Smooth muscle cell (in vitro differentiated cells): Measurements from ENCODE around the gene AKAP13. TPM values are rescaled to one million over a fixed set of nuclear protein-coding genes. Genes with fewer than 3 reads are reported as not detected.
A peak's percentile ranks its signal among the peaks of the same experiment; 100 is the strongest.

Experiments
- DNase-seq: peaks from one replicate; lab custom pipeline; 2025; ENCODE audit not compliant: unreplicated experiment; lab: John Stamatoyannopoulos, UW
- H2AFZ ChIP-seq: fragments of 200-600 bp; sonication (generic); 2 replicates; pipeline ENCODE4 v1.6.0; 2016; ENCODE audit warnings: antibody characterized with exemption, low read depth, mild to moderate bottlenecking
- H3F3A ChIP-seq: fragments of 200-600 bp; sonication (generic); 2 replicates; pipeline ENCODE4 v1.6.0; 2017; ENCODE audit warnings: antibody characterized with exemption, low read depth
- H3K27ac ChIP-seq: fragments of 200-600 bp; sonication (generic); 2 replicates; pipeline ENCODE4 v1.5.1; 2016; ENCODE audit warnings: low read depth, mild to moderate bottlenecking
- H3K27me3 ChIP-seq: fragments of 200-600 bp; sonication (generic); 2 replicates; pipeline ENCODE4 v1.6.1; 2016; ENCODE audit warnings: low read depth, mild to moderate bottlenecking
- H3K36me3 ChIP-seq: fragments of 200-600 bp; sonication (generic); 2 replicates; pipeline ENCODE4 v1.5.1; 2016; ENCODE audit warnings: low read depth
- H3K4me1 ChIP-seq: fragments of 200-600 bp; sonication (generic); 2 replicates; pipeline ENCODE4 v1.5.1; 2016; ENCODE audit warnings: low read depth
- H3K4me2 ChIP-seq: fragments of 200-600 bp; sonication (generic); 2 replicates; pipeline ENCODE4 v1.6.0; 2016; ENCODE audit warnings: mild to moderate bottlenecking
- H3K4me3 ChIP-seq: fragments of 200-600 bp; sonication (generic); 2 replicates; pipeline ENCODE4 v1.5.1; 2016; ENCODE audit warnings: mild to moderate bottlenecking
- H3K79me2 ChIP-seq: fragments of 200-600 bp; sonication (generic); 2 replicates; pipeline ENCODE4 v1.6.0; 2016; ENCODE audit warnings: low read depth, mild to moderate bottlenecking
- H3K9ac ChIP-seq: fragments of 200-600 bp; sonication (generic); 2 replicates; pipeline ENCODE4 v1.6.0; 2016; ENCODE audit warnings: low read depth
- H3K9me3 ChIP-seq: fragments of 200-600 bp; sonication (generic); replicated peaks from 2 replicates; pipeline ENCODE4 v1.5.1; 2016; ENCODE audit warnings: low read depth
- H4K20me1 ChIP-seq: fragments of 200-600 bp; sonication (generic); 2 replicates; pipeline ENCODE4 v1.6.0; 2016; ENCODE audit warnings: low read depth
- WGBS: methylation state at CpG from one replicate; pipeline ENCODE4 v1.1.7; 2016; ENCODE audit warnings: low lambda C conversion rate; 5-methylcytosine and 5-hydroxymethylcytosine counted together
- polyA plus RNA-seq: library from polyadenylated mRNA; unstranded; fragments of >200 nt; fragmentation: Nextera tagmentation; extraction: Ambion mirVana; gene quantifications from 2 replicates; pipeline ENCODE4 v1.2.1, GENCODE V29; 2016
- total RNA-seq: library from RNA; depleted of rRNA; stranded (reverse); fragments of >200 nt; gene quantifications from 2 replicates; pipeline ENCODE4 v1.2.3, GENCODE V29; 2014
- TF ChIP-seq, protein P1 (sequence below): fragments of 200-600 bp; sonication (generic); IDR thresholded peaks from 2 replicates; pipeline ENCODE4 v1.5.1; 2017; ENCODE audit warnings: borderline replicate concordance, mild to moderate bottlenecking, antibody characterized with exemption; ENCODE audit not compliant: insufficient read depth, poor library complexity, severe bottlenecking

Gene AKAP13
- total and polyA plus RNA-seq, 2 experiments from 2014 or later = 43.3 to 63.5 TPM

DNA sequence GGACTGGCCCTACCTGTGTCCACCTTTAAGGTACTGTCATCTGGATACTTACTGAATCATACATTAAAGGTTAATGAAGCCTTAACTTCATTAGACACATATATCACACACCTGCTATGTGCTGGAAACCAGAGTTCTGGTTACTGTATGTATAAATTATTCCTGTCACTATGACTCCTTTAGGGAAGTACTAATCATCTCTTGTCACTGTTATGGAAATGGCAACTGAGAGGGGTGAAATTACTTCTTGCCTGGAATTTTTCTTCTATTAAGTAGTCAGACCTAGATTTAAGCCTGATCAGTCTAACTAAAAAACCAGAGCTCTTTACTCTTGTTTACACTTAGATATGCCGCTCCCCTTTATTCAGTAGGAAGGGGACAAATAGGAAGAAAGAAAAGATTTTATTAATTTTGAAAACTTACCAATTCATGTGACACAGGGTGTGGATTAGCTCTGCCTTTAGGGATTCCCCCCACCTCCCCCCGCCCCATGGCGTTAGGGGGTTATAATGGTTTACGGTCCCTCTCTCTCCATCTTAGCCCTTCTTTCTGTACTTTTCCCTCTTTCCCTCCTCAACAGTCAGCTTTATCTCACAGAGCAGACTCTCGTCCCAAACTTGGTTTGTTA, 261.8 kb downstream of the AKAP13 start:
- Histone ChIP-seq H3K4me2 (peak overlapping the region; percentile 72), H3K9ac (peak overlapping the region; percentile 67), H3K79me2 (peaks cover 60% of the 10 kb centered on the region), H2AFZ (no peak overlapping the region), H3K36me3 (no peaks in the 10 kb centered on the region), H3F3A (peaks cover 26% of the 10 kb centered on the region), H3K4me1 (no peaks in the 10 kb centered on the region), H3K27ac (peak overlapping the region; percentile 87), H3K9me3 (no peaks in the 10 kb centered on the region), H4K20me1 (no peaks in the 10 kb centered on the region), H3K4me3 (no peak overlapping the region), H3K27me3 (no peaks in the 10 kb centered on the region)
- TF ChIP-seq, protein P1, sequence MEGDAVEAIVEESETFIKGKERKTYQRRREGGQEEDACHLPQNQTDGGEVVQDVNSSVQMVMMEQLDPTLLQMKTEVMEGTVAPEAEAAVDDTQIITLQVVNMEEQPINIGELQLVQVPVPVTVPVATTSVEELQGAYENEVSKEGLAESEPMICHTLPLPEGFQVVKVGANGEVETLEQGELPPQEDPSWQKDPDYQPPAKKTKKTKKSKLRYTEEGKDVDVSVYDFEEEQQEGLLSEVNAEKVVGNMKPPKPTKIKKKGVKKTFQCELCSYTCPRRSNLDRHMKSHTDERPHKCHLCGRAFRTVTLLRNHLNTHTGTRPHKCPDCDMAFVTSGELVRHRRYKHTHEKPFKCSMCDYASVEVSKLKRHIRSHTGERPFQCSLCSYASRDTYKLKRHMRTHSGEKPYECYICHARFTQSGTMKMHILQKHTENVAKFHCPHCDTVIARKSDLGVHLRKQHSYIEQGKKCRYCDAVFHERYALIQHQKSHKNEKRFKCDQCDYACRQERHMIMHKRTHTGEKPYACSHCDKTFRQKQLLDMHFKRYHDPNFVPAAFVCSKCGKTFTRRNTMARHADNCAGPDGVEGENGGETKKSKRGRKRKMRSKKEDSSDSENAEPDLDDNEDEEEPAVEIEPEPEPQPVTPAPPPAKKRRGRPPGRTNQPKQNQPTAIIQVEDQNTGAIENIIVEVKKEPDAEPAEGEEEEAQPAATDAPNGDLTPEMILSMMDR = no peak
- 58% methylated on average over 5 of the region's 5 CpGs for WGBS
- DNase-seq = no peak

DNA sequence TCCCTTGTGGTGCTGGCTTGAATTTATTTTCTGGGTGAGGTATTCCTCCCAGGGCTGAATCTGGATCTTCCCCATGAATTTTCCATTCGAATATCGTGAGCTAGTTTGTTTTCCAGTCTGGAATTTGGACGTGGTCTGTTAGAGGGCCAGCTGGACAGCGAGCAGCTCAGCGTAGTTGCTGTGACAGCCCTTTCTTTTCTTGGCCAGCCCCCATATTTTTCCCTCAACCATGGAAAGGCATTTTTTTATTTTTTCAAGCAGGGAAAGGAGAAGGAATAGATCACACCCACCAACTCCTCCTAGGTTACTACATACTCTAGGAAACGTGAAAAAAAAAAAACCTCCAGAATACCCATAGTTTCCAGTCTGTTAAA, 262.3 kb downstream of the AKAP13 start:
- Histone ChIP-seq H2AFZ (no peak overlapping the region), H3K27ac (peak overlapping the region; percentile 87), H3F3A (peaks cover 26% of the 10 kb centered on the region), H3K79me2 (peaks cover 59% of the 10 kb centered on the region), H3K4me2 (peak overlapping the region; percentile 72), H3K4me3 (peak overlapping the region; percentile 13), H3K4me1 (no peaks in the 10 kb centered on the region), H4K20me1 (no peaks in the 10 kb centered on the region), H3K27me3 (no peaks in the 10 kb centered on the region), H3K9ac (peak overlapping the region; percentile 67), H3K36me3 (no peaks in the 10 kb centered on the region), H3K9me3 (no peaks in the 10 kb centered on the region)
- TF ChIP-seq, protein P1 = no peak
- 18% methylated on average over 6 of the region's 6 CpGs for WGBS
- DNase-seq = no peak

DNA sequence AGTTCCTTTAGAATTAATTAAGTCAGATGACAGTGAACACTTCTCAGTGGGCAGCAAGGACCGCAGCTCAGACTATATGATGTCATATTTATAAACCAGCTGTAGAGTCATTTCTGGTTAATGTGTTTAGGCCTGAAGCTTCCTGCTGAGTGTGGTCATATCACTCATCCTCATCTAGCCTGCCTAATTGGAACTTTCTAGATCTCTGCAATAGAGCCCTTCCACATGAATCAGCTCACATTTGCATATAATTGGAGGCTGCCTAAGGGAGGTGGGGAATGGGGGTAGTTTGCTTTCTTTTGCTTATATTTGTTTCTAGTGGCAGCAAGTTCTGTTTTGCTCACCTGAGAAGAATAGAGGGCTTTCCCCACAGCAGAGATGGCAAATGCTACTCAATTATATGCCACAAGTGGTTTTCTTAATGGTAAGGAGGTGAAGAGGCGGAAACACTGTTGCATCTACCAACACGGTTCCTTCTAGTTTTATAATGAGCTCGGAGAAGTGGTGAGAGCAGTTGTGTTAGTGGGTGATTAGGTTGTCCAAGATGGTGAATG, 266.2 kb downstream of the AKAP13 start:
- peak overlapping the region; percentile 36 for H3K9ac ChIP-seq
- peaks cover 66% of the 10 kb centered on the region for H3K79me2 ChIP-seq
- peaks cover 10% of the 10 kb centered on the region for H3F3A ChIP-seq
- peaks cover 3% of the 10 kb centered on the region for H3K36me3 ChIP-seq
- no peak overlapping the region for H3K4me3 ChIP-seq
- DNase-seq = no peak
- no peak overlapping the region for H2AFZ ChIP-seq
- H3K9me3 ChIP-seq = no peaks in the 10 kb centered on the region
- peak overlapping the region; percentile 92 for H3K27ac ChIP-seq
- H3K4me2 ChIP-seq = no peak overlapping the region
- TF ChIP-seq, protein P1 = no peak
- H3K27me3 ChIP-seq = no peaks in the 10 kb centered on the region
- no peaks in the 10 kb centered on the region for H3K4me1 ChIP-seq
- WGBS = 67% methylated on average over 4 of the region's 4 CpGs
- H4K20me1 ChIP-seq = no peaks in the 10 kb centered on the region

DNA sequence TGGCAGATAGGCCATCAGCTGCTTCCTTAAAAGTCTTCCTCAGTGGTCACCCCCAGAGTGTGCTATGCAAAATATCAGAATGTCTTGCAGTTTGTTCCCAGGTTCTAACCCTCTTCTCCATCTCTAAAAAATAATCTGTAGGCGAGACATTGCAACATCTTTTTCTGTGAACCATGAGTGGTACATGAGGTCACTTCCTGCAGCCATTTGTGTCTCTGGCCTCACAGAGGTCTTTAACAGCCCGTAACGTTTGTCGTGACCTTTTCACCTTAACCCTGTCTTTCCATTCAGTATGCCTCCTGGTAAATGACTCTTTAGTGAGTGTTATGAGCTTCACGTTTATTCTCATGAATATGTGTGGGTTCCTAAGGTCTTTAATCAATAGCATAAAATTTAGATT, 269.0 kb downstream of the AKAP13 start:
- no peak for DNase-seq

More for the DNA sequence above, 269.0 kb downstream of the AKAP13 start:
- no peaks in the 10 kb centered on the region for H3K4me1 ChIP-seq
- peak overlapping the region; percentile 17 for H3K9ac ChIP-seq
- H2AFZ ChIP-seq = no peak overlapping the region
- H3K27ac ChIP-seq = peak overlapping the region; percentile 91
- peaks cover 73% of the 10 kb centered on the region for H3K79me2 ChIP-seq
- 12% methylated on average over 5 of the region's 5 CpGs for WGBS
- H3K27me3 ChIP-seq = no peaks in the 10 kb centered on the region
- H4K20me1 ChIP-seq = no peaks in the 10 kb centered on the region
- H3F3A ChIP-seq = peaks cover 5% of the 10 kb centered on the region
- peak overlapping the region; percentile 1 for H3K4me2 ChIP-seq
- no peak overlapping the region for H3K4me3 ChIP-seq
- H3K9me3 ChIP-seq = no peaks in the 10 kb centered on the region
- TF ChIP-seq, protein P1 = no peak
- H3K36me3 ChIP-seq = peaks cover 3% of the 10 kb centered on the region
